Measurements from ENCODE around the gene MAP3K13. TPM values are rescaled to one million over a fixed set of nuclear protein-coding genes. Genes with fewer than 3 reads are reported as not detected.

Gene MAP3K13
- polyA plus RNA-seq, 10 donors: 12.2 to 20.2 (median 17.8) TPM

DNA sequence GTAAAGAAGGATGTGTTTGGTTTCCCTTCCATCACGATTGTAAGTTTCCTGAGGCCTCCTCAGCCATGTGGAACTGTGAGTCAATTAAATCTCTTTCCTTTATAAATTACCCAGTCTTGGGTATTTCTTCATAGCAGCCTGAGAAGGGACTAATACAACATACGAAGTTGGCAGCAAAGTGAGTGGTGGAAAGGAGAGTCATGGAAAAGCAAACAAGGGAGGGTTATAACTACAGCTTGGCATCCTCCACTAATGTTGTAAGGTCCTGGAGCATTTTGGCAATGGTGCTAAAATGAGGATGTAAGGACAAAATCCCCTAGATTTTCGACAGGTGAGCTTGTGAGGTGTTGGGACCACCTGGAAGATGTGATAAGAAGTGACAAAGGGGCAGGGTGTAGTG, 141.7 kb downstream of the MAP3K13 start:
- no peak for DNase-seq

GRCh38 chr3:185507883-185508282, 144.9 kb downstream of the MAP3K13 start:
- DNase-seq: no peak

- no peak for DNase-seq
Observed at GRCh38 chr3:185508335-185508991, 145.5 kb downstream of the MAP3K13 start.

DNA sequence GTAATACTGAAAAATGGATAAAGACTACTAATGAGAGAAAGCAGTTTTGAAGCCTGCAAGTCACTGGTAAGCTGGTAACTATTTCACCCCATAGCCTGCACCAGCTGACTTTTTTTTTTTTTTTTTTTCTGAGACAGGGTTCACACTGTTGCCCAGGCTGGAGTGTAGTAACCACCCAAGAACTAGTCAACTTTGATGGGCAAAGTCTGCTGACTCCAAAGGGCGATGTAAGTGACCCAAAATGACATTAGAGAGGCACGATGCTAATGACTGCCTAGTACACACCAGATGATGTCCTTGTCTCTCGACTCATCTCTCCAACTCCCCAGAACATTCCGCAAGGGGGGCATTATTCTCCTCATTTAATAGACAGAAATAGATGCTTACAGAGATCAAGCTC, 148.8 kb downstream of the MAP3K13 start:
- no peak for DNase-seq

DNA sequence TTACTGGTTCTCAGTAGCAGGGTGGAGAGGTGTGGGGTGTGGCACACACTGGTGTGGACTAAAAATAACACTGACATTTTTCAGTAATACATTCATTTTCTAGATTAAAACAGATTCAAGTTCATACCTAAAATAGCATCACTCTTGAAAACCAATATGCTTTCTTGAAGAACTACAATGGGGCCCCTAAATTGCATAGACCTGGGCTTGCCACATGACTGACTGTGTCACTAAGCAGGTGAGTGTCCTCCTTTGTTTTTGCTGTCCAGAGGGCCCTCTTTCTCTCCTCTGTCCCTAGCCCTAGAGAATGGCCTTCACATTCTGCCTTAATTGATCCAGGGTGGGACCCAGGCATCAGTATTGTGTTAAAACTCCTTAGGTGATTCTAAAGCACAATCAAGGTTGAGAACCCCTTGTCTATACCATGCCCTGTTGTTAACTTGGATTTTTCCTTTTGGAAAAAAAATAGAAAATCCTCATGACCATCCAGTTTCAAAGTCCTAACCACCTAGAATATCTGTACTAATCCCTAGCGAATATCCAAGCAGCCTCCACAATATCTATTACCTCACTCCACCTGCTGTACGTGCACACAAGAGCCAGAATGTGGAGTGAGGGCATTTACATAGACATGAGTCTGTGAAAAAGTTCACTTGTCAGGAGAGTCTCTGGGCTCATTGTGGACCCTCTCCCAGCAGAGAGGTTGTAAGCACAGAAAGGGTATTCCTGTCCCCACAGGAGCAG, 154.6 kb downstream of the MAP3K13 start:
- DNase-seq: no peak

GRCh38 chr3:185519021-185519420, 156.1 kb downstream of the MAP3K13 start:
- no peak for DNase-seq

DNA sequence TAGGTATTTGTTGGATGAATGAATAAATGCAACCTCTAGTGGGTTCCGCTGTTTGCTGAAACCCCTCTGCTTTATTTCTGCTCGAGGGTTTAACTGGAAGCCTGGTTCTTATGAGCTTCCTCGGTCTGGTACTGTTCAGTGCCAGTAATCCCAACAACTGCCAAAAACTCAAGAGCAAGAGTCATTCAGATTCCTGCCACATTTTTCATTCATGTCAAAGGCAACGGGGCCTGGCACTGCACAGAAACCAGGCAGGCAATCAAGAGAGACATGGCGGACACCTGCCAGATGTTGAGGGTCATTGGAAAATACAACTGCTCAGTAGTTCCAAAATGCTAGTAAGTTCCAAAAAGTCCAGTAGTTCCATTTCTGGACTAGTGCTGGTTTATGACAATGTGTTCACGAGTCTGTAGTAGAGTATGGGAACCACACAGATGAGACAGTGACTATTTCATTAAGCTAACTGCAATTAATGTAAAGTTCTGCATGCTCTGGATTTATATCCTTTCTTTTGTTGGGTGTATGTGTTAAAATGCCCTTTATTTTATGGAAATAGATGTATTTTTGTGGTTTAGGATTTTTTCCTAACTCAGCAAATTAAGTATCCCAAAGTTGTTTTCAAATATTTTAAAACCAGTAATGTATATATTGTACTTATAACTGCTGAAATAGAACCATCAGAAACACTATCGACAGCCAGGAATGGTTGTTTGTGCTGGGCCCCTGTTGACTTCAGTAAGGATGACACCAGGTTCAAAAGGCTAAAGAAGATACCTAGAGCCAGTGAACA, 158.6 kb downstream of the MAP3K13 start:
- no peak for DNase-seq

DNA sequence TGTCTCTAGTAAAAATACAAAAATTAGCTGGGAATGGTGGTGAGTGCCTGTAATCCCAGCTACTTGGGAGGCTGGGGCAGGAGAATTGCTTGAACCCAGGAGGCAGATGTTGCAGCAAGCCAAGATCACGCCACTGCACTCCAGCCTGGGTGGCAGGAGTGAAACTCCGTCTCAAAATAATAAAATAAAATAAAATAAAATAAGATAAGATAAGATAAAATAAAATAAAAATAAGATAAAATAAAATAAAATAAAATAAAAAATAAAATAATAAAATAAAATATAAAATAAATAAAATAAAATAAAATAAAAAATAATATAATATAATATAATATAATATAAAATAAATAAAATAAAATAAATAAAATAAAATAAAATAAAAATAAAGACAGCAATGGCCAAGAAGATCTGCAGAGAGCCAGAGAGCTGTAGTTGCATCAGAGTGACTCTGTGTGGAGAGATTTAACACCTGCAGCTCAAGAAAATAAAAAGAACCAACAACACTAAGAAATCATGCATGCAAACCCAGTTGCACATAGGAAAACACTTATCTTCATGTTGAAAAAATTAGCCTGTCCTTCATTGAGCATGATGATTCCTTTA, 163.5 kb downstream of the MAP3K13 start:
- no peak for DNase-seq

DNA sequence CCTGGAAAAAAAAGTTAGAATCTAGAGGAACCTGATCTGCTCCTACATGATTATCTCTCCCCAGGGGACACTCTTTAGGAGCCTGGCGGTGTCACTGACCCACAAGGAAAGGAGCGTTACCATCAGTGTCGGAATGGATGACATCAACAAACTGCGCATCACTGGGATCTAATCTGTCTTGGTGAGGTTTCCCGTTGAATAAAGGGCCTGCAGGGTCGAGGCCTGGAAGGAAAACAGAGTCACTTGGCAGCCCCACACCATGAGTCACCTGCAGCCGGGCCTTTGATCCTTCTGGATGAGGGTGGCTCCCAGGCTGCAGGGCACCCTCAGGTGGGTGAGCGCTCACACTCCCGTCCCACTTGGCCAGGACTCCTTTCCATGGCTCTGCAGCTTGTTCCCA, 164.4 kb downstream of the MAP3K13 start:
- no peak for DNase-seq

- DNase-seq: no peak
Observed at GRCh38 chr3:185528532-185528931, 165.6 kb downstream of the MAP3K13 start.

GRCh38 chr3:185530856-185531255, 167.9 kb downstream of the MAP3K13 start:
- DNase-seq: no peak

- DNase-seq: no peak
Observed at GRCh38 chr3:185532901-185533300, 170.0 kb downstream of the MAP3K13 start.

DNA sequence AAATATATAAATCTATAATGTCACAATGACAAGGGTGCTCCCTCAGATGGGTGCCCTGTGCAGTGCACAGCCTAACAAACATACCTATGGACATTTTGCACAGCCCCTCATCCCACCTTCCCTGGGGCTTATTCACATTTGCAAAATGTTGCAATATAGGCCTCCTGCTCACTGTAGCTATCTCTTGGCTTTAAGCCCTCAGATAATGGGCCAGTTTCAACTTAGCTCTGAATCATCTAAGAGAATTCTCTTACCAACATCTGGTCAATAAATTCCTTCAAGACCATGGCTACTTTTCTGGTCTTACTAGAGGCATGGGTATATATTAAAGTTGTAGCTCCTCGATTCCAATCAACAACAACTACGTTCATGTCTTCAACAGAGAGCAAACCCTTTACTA, 171.6 kb downstream of the MAP3K13 start:
- DNase-seq: no peak

- peak; percentile 20 to 38 (median 33) for DNase-seq
Observed at GRCh38 chr3:185537369-185537970, 174.5 kb downstream of the MAP3K13 start.

Other genes with a start within 250 kb of the MAP3K13 start
- gene C3orf70, start 210.1 kb upstream of the MAP3K13 start, polyA plus RNA-seq (ENCODE audit: insufficient read length in 10 of 10): 1 to 10 TPM; 3.9 to 7.3 (median 4.8) TPM
- gene EHHADH, start 109.1 kb upstream of the MAP3K13 start, polyA plus RNA-seq (ENCODE audit: insufficient read length in 10 of 10): 1 to 10 TPM; 1.9 to 3.9 (median 3.6) TPM
- 10 to 100 TPM; 12.2 to 20.7 (median 16.8) TPM for gene TMEM41A, start 135.9 kb downstream of the MAP3K13 start, polyA plus RNA-seq (ENCODE audit: insufficient read length in 10 of 10)
- gene LIPH, start 189.5 kb downstream of the MAP3K13 start, polyA plus RNA-seq (ENCODE audit: insufficient read length in 10 of 10): under 1 TPM in 8 of 10 donors, not detected in 2; 0.05 to 0.94 (median 0.19) TPM
- 10 to 100 TPM; 29.6 to 44.6 (median 38.5) TPM for gene SENP2, start 223.2 kb downstream of the MAP3K13 start, polyA plus RNA-seq (ENCODE audit: insufficient read length in 10 of 10)